NCI-H526 (cell line): ENCODE measurements around the gene SLC16A1.
"Not testable (repeated sequence)": the region's sequence is repeated elsewhere in the genome, so short reads cannot be mapped to it uniquely, and the experiment has no call there.

ENCODE experiments used
- DNase-seq, 2 experiments: peaks; one replicate each; lab custom pipeline; 2025; lab: John Stamatoyannopoulos, UW

The SLC16A1 gene

GRCh38 chr1:112923959-112924349 lies 32.0 kb downstream of the SLC16A1 start:
- DNase-seq, result no peak

- DNase-seq, result no peak
Observed at GRCh38 chr1:112923234-112923958, 32.6 kb downstream of the SLC16A1 start.

- no peak for DNase-seq
Observed at GRCh38 chr1:112911506-112912220, 44.3 kb downstream of the SLC16A1 start.

- DNase-seq, result no peak
Observed at GRCh38 chr1:112909847-112910246, 46.1 kb downstream of the SLC16A1 start.

- DNase-seq, result no peak
Observed at GRCh38 chr1:112906150-112906698, 49.8 kb downstream of the SLC16A1 start.

- no peak for DNase-seq
Observed at GRCh38 chr1:112905395-112906149, 50.4 kb downstream of the SLC16A1 start.

GRCh38 chr1:112904831-112905261 lies 51.1 kb downstream of the SLC16A1 start:
- no peak for DNase-seq

GRCh38 chr1:112904071-112904830 lies 51.7 kb downstream of the SLC16A1 start:
- no peak for DNase-seq

- no peak for DNase-seq
Observed at GRCh38 chr1:112902221-112902620, 53.8 kb downstream of the SLC16A1 start.

GRCh38 chr1:112901387-112901786 lies 54.6 kb downstream of the SLC16A1 start:
- no peak for DNase-seq

GRCh38 chr1:112896783-112897182 lies 59.2 kb downstream of the SLC16A1 start:
- DNase-seq, result no peak

GRCh38 chr1:112894561-112895011 lies 61.4 kb downstream of the SLC16A1 start:
- DNase-seq, result no peak

GRCh38 chr1:112894010-112894292 lies 62.0 kb downstream of the SLC16A1 start:
- DNase-seq, result no peak

GRCh38 chr1:112893288-112894009 lies 62.5 kb downstream of the SLC16A1 start:
- no peak for DNase-seq

GRCh38 chr1:112889906-112890305 lies 66.1 kb downstream of the SLC16A1 start:
- not testable (repeated sequence) for DNase-seq

GRCh38 chr1:112889052-112889768 lies 66.8 kb downstream of the SLC16A1 start:
- DNase-seq, result no peak

- DNase-seq, result no peak
Observed at GRCh38 chr1:112888630-112889029, 67.4 kb downstream of the SLC16A1 start.

- no peak for DNase-seq
Observed at GRCh38 chr1:112887599-112888283, 68.3 kb downstream of the SLC16A1 start.

- DNase-seq, result not testable (repeated sequence)
Observed at GRCh38 chr1:112884996-112885395, 71.0 kb downstream of the SLC16A1 start.

- DNase-seq, result no peak
Observed at GRCh38 chr1:112882271-112882744, 73.7 kb downstream of the SLC16A1 start.
